ENCODE data around the gene BLID.

GRCh38 chr11:122071709-122072202 is 44.3 kb downstream of the BLID start:
- TF ChIP-seq, protein P1, sequence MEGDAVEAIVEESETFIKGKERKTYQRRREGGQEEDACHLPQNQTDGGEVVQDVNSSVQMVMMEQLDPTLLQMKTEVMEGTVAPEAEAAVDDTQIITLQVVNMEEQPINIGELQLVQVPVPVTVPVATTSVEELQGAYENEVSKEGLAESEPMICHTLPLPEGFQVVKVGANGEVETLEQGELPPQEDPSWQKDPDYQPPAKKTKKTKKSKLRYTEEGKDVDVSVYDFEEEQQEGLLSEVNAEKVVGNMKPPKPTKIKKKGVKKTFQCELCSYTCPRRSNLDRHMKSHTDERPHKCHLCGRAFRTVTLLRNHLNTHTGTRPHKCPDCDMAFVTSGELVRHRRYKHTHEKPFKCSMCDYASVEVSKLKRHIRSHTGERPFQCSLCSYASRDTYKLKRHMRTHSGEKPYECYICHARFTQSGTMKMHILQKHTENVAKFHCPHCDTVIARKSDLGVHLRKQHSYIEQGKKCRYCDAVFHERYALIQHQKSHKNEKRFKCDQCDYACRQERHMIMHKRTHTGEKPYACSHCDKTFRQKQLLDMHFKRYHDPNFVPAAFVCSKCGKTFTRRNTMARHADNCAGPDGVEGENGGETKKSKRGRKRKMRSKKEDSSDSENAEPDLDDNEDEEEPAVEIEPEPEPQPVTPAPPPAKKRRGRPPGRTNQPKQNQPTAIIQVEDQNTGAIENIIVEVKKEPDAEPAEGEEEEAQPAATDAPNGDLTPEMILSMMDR (IDR thresholded peaks at IDR 0.05), result no peak
- TF ChIP-seq POLR2A (IDR thresholded peaks at IDR 0.05), result no peak
